NCI-H524 treated with DMSO at 0.1 percent for 48 hours (cell line): Measurements from ENCODE around the gene RANBP17.
"Not testable (repeated sequence)": the region's sequence is repeated elsewhere in the genome, so short reads cannot be mapped to it uniquely, and the experiment has no call there.

Source experiments
- DNase-seq: peaks from one replicate; lab custom pipeline; 2025; lab: John Stamatoyannopoulos, UW

RANBP17 gene

GRCh38 chr5:171155621-171156020 is 293.8 kb downstream of the RANBP17 start:
- no peak for DNase-seq

GRCh38 chr5:171157276-171157675 is 295.5 kb downstream of the RANBP17 start:
- DNase-seq: no peak

- DNase-seq: peak; percentile 49
Observed at GRCh38 chr5:171157775-171158174, 296.0 kb downstream of the RANBP17 start.

- DNase-seq: no peak
Observed at GRCh38 chr5:171158581-171158980, 296.8 kb downstream of the RANBP17 start.

GRCh38 chr5:171162165-171162564 is 300.3 kb downstream of the RANBP17 start:
- DNase-seq: no peak

- DNase-seq: no peak
Observed at GRCh38 chr5:171162596-171162995, 300.8 kb downstream of the RANBP17 start.

GRCh38 chr5:171166766-171167165 is 304.9 kb downstream of the RANBP17 start:
- peak; percentile 95 for DNase-seq

- no peak for DNase-seq
Observed at GRCh38 chr5:171168171-171168570, 306.4 kb downstream of the RANBP17 start.

- DNase-seq: not testable (repeated sequence)
Observed at GRCh38 chr5:171174960-171175359, 313.1 kb downstream of the RANBP17 start.

- no peak for DNase-seq
Observed at GRCh38 chr5:171175746-171176145, 313.9 kb downstream of the RANBP17 start.

GRCh38 chr5:171178190-171178589 is 316.4 kb downstream of the RANBP17 start:
- not testable (repeated sequence) for DNase-seq

GRCh38 chr5:171188016-171188415 is 326.2 kb downstream of the RANBP17 start:
- DNase-seq: no peak

- no peak for DNase-seq
Observed at GRCh38 chr5:171189442-171189841, 327.6 kb downstream of the RANBP17 start.

GRCh38 chr5:171192111-171192510 is 330.3 kb downstream of the RANBP17 start:
- DNase-seq: no peak

GRCh38 chr5:171201310-171201709 is 339.5 kb downstream of the RANBP17 start:
- peak; percentile 92 for DNase-seq

- DNase-seq: no peak
Observed at GRCh38 chr5:171205375-171205774, 343.6 kb downstream of the RANBP17 start.

- peak; percentile 8 for DNase-seq
Observed at GRCh38 chr5:171207256-171207847, 345.5 kb downstream of the RANBP17 start.

- DNase-seq: no peak
Observed at GRCh38 chr5:171221916-171222315, 360.1 kb downstream of the RANBP17 start.

- DNase-seq: no peak
Observed at GRCh38 chr5:171223927-171224326, 362.1 kb downstream of the RANBP17 start.

- DNase-seq: no peak
Observed at GRCh38 chr5:171226096-171226754, 364.4 kb downstream of the RANBP17 start.

- no peak for DNase-seq
Observed at GRCh38 chr5:171226864-171227263, 365.0 kb downstream of the RANBP17 start.

- no peak for DNase-seq
Observed at GRCh38 chr5:171236651-171237050, 374.8 kb downstream of the RANBP17 start.

- DNase-seq: no peak
Observed at GRCh38 chr5:171242521-171242920, 380.7 kb downstream of the RANBP17 start.

- no peak for DNase-seq
Observed at GRCh38 chr5:171246231-171246630, 384.4 kb downstream of the RANBP17 start.
